Neuronal stem cell (in vitro differentiated cells): ENCODE measurements around the gene ARHGEF16.

Experiments
- DNase-seq: peaks from one replicate; pipeline ENCODE4 v3.0.0-alpha.2; 2013; ENCODE audit warnings: low spot score
- H2AFZ ChIP-seq: one replicate; pipeline ENCODE4 v1.6.1; 2013; ENCODE audit warnings: mild to moderate bottlenecking, low read length, inconsistent platforms
- H2AK5ac ChIP-seq: 2 replicates; pipeline ENCODE4 v1.6.1; 2013; ENCODE audit warnings: low read depth, mild to moderate bottlenecking, inconsistent platforms, low read length, moderate library complexity, mixed read lengths
- H2BK120ac ChIP-seq: 2 replicates; pipeline ENCODE4 v1.6.1; 2013; ENCODE audit warnings: low read depth, mild to moderate bottlenecking, inconsistent platforms, low read length, moderate library complexity, mixed read lengths
- H2BK12ac ChIP-seq: one replicate; pipeline ENCODE4 v1.6.1; 2013; ENCODE audit warnings: low read length, inconsistent platforms
- H2BK15ac ChIP-seq: 2 replicates; pipeline ENCODE4 v1.6.1; 2013; ENCODE audit warnings: mild to moderate bottlenecking, low read length, inconsistent platforms, mixed read lengths
- H2BK5ac ChIP-seq: one replicate; pipeline ENCODE4 v1.6.1; 2013; ENCODE audit warnings: inconsistent platforms, mild to moderate bottlenecking, low read length, moderate library complexity
- H3K14ac ChIP-seq: one replicate; pipeline ENCODE4 v1.6.1; 2013; ENCODE audit warnings: low read length, inconsistent platforms
- H3K18ac ChIP-seq: 2 replicates; pipeline ENCODE4 v1.6.1; 2013; ENCODE audit warnings: low read length, inconsistent platforms
- H3K23ac ChIP-seq: 2 replicates; pipeline ENCODE4 v1.6.1; 2013; ENCODE audit warnings: low read depth, mild to moderate bottlenecking, mixed read lengths, low read length, inconsistent platforms; ENCODE audit not compliant: poor library complexity
- H3K27ac ChIP-seq: replicated peaks from 3 replicates; pipeline ENCODE4 v1.5.1; 2013; ENCODE audit warnings: low read length, inconsistent platforms
- H3K27me3 ChIP-seq, 3 experiments: 2 replicates each; pipeline ENCODE4 v1.6.1; 2013; ENCODE audit warnings: low read length in 3 of 3, mild to moderate bottlenecking in 2 of 3, inconsistent platforms in 1 of 3, low read depth in 1 of 3, mixed read lengths in 1 of 3, moderate library complexity in 1 of 3; ENCODE audit not compliant: control insufficient read depth in 3 of 3, insufficient read depth in 3 of 3
- H3K36me3 ChIP-seq, 2 donors: replicated peaks in 1 of 2; 2 replicates each; pipeline ENCODE4 v1.6.1; 2013; ENCODE audit warnings: low read length in 2 of 2; ENCODE audit not compliant: control insufficient read depth in 2 of 2, insufficient read depth in 2 of 2
- H3K4ac ChIP-seq: 2 replicates; pipeline ENCODE4 v1.6.1; 2013; ENCODE audit warnings: inconsistent platforms, mild to moderate bottlenecking, low read length, moderate library complexity
- H3K4me1 ChIP-seq, 2 donors: 1 replicate in 1 of 2; 2 replicates in 1 of 2; pipeline ENCODE4 v1.6.1; 2013; ENCODE audit warnings: low read length in 2 of 2, low read depth in 1 of 2; ENCODE audit not compliant: control insufficient read depth in 2 of 2, insufficient read depth in 1 of 2
- H3K4me2 ChIP-seq: one replicate; pipeline ENCODE4 v1.6.1; 2013; ENCODE audit warnings: mild to moderate bottlenecking, low read length, inconsistent platforms; ENCODE audit not compliant: insufficient read depth, poor library complexity, severe bottlenecking
- H3K4me3 ChIP-seq, 2 donors: 2 replicates each; pipeline ENCODE4 v1.5.1; 2013; ENCODE audit warnings: low read length in 2 of 2, mild to moderate bottlenecking in 2 of 2, inconsistent platforms in 1 of 2, moderate library complexity in 1 of 2
- H3K79me1 ChIP-seq: one replicate; pipeline ENCODE4 v1.6.1; 2013; ENCODE audit warnings: low read depth, mild to moderate bottlenecking, inconsistent platforms, low read length, moderate library complexity
- H3K9ac ChIP-seq: one replicate; pipeline ENCODE4 v1.6.1; 2013; ENCODE audit warnings: mild to moderate bottlenecking, low read depth, low read length, inconsistent platforms; ENCODE audit not compliant: poor library complexity
- H3K9me3 ChIP-seq, 2 donors: replicated peaks in 1 of 2; 2 replicates each; pipeline versions ENCODE3 to v1.6.1; 2013; ENCODE audit warnings: low read length in 2 of 2, mild to moderate bottlenecking in 2 of 2, inconsistent platforms in 1 of 2, low read depth in 1 of 2, mixed read lengths in 1 of 2, moderate library complexity in 1 of 2; ENCODE audit not compliant: control insufficient read depth in 2 of 2, insufficient read depth in 1 of 2
- H4K8ac ChIP-seq: one replicate; pipeline ENCODE4 v1.6.1; 2013; ENCODE audit warnings: low read depth, mild to moderate bottlenecking, inconsistent platforms, low read length, moderate library complexity
- H4K91ac ChIP-seq: one replicate; pipeline ENCODE4 v1.6.1; 2013; ENCODE audit warnings: low read length, low read depth, mild to moderate bottlenecking, inconsistent platforms; ENCODE audit not compliant: poor library complexity
- WGBS, 2 donors: extraction: QIAGEN DNeasy Blood & Tissue Kit; methylation state at CpG; one replicate each; pipeline ENCODE4 v1.1.7; 2013; ENCODE audit warnings: missing lambda C conversion rate in 2 of 2, mixed read lengths in 1 of 2; ENCODE audit not compliant: insufficient read length in 2 of 2, insufficient replicate concordance in 1 of 2; ENCODE audit errors: extremely low coverage in 2 of 2; 5-methylcytosine and 5-hydroxymethylcytosine counted together

The ARHGEF16 gene

GRCh38 chr1:3436451-3436850, 18.0 kb upstream of the ARHGEF16 start:
- no peak overlapping the region for H2AFZ ChIP-seq
- WGBS, 2 donors: no CpG with 5 or more reads among the region's 11 CpGs
- H4K91ac ChIP-seq: no peak overlapping the region
- no peak overlapping the region for H3K4ac ChIP-seq
- no peak overlapping the region for H3K9ac ChIP-seq
- no peak for DNase-seq
- peak overlapping the region; percentile 53 for H3K18ac ChIP-seq
- peaks cover 3 to 4% of the 10 kb centered on the region in 2 donors for H3K9me3 ChIP-seq
- H3K14ac ChIP-seq: no peak overlapping the region
- peak overlapping the region; percentile 33 for H2BK15ac ChIP-seq
- no peak overlapping the region for H2BK120ac ChIP-seq
- no peak overlapping the region for H4K8ac ChIP-seq
- peaks cover 0 to 45% (median 0%) of the 10 kb centered on the region in 3 experiments for H3K27me3 ChIP-seq
- H3K27ac ChIP-seq: no peak overlapping the region
- peak overlapping the region; percentile 14 for H2BK12ac ChIP-seq
- H2AK5ac ChIP-seq: peak overlapping the region; percentile 87
- H3K23ac ChIP-seq: peak overlapping the region; percentile 34
- H3K4me1 ChIP-seq: peaks cover 0 to 21% of the 10 kb centered on the region in 2 donors
- H3K4me3 ChIP-seq: no peak overlapping the region
- H2BK5ac ChIP-seq: no peak overlapping the region
- H3K4me2 ChIP-seq: no peak overlapping the region
- H3K79me1 ChIP-seq: peaks cover 5% of the 10 kb centered on the region
- no peaks in the 10 kb centered on the region for H3K36me3 ChIP-seq

GRCh38 chr1:3436901-3437300, 17.6 kb upstream of the ARHGEF16 start:
- H3K14ac ChIP-seq: peak overlapping the region; percentile 27
- H2BK120ac ChIP-seq: no peak overlapping the region
- H4K91ac ChIP-seq: no peak overlapping the region
- no peaks in the 10 kb centered on the region for H3K36me3 ChIP-seq
- no peak overlapping the region for H3K4me2 ChIP-seq
- no peak for DNase-seq
- H3K4me1 ChIP-seq: peaks cover 0 to 22% of the 10 kb centered on the region in 2 donors
- H3K9ac ChIP-seq: no peak overlapping the region
- no peak overlapping the region for H2AFZ ChIP-seq
- H3K18ac ChIP-seq: peak overlapping the region; percentile 53
- peaks cover 3 to 4% of the 10 kb centered on the region in 2 donors for H3K9me3 ChIP-seq
- peak overlapping the region; percentile 87 for H2AK5ac ChIP-seq
- no peak overlapping the region for H2BK15ac ChIP-seq
- peak overlapping the region; percentile 34 for H3K23ac ChIP-seq
- H4K8ac ChIP-seq: no peak overlapping the region
- H3K4me3 ChIP-seq: no peak overlapping the region
- H3K27ac ChIP-seq: no peak overlapping the region
- WGBS, 2 donors: no CpG with 5 or more reads among the region's 14 CpGs
- peak overlapping the region; percentile 29 for H3K4ac ChIP-seq
- peaks cover 0 to 46% (median 0%) of the 10 kb centered on the region in 3 experiments for H3K27me3 ChIP-seq
- no peak overlapping the region for H2BK5ac ChIP-seq
- no peak overlapping the region for H2BK12ac ChIP-seq
- H3K79me1 ChIP-seq: peaks cover 5% of the 10 kb centered on the region

GRCh38 chr1:3438661-3439180, 15.7 kb upstream of the ARHGEF16 start:
- H3K9me3 ChIP-seq: peaks cover 3 to 4% of the 10 kb centered on the region in 2 donors
- no peak overlapping the region for H2BK15ac ChIP-seq
- H3K4ac ChIP-seq: no peak overlapping the region
- no peak overlapping the region for H2AFZ ChIP-seq
- H2AK5ac ChIP-seq: no peak overlapping the region
- no peak for DNase-seq
- H2BK120ac ChIP-seq: peak overlapping the region; percentile 19
- WGBS, 2 donors: no CpG with 5 or more reads among the region's 9 CpGs
- no peak overlapping the region for H2BK5ac ChIP-seq
- H2BK12ac ChIP-seq: peak overlapping the region; percentile 14
- H4K8ac ChIP-seq: no peak overlapping the region
- peaks cover 5% of the 10 kb centered on the region for H3K79me1 ChIP-seq
- H3K14ac ChIP-seq: no peak overlapping the region
- no peak overlapping the region for H3K4me2 ChIP-seq
- no peaks in the 10 kb centered on the region for H3K36me3 ChIP-seq
- peaks cover 0 to 44% (median 0%) of the 10 kb centered on the region in 3 experiments for H3K27me3 ChIP-seq
- H3K18ac ChIP-seq: peak overlapping the region; percentile 20
- no peak overlapping the region for H3K23ac ChIP-seq
- H3K4me3 ChIP-seq: no peak overlapping the region
- peaks cover 0 to 25% of the 10 kb centered on the region in 2 donors for H3K4me1 ChIP-seq
- H4K91ac ChIP-seq: no peak overlapping the region
- no peak overlapping the region for H3K27ac ChIP-seq
- no peak overlapping the region for H3K9ac ChIP-seq

GRCh38 chr1:3439346-3440299, 14.8 kb upstream of the ARHGEF16 start:
- Histone ChIP-seq H4K8ac (no peak overlapping the region), H2AK5ac (peak overlapping the region; percentile 89), H3K27me3 (peaks cover 0 to 45% (median 0%) of the 10 kb centered on the region in 3 experiments), H3K36me3 (no peaks in the 10 kb centered on the region), H3K18ac (peak overlapping the region; percentile 90), H2BK5ac (peak overlapping the region; percentile 54), H3K9me3 (peaks cover 3 to 4% of the 10 kb centered on the region in 2 donors), H3K79me1 (peaks cover 5% of the 10 kb centered on the region), H2BK120ac (no peak overlapping the region), H3K4me1 (peaks cover 0 to 25% of the 10 kb centered on the region in 2 donors), H3K4ac (no peak overlapping the region), H2BK12ac (peak overlapping the region; percentile 17), H3K27ac (no peak overlapping the region), H3K14ac (peak overlapping the region; percentile 31), H3K23ac (peak overlapping the region; percentile 68), H2AFZ (no peak overlapping the region), H3K9ac (peak overlapping the region; percentile 39), H3K4me2 (no peak overlapping the region), H4K91ac (no peak overlapping the region), H2BK15ac (peak overlapping the region; percentile 79), H3K4me3 (no peak overlapping the region)
- WGBS, 2 donors: no CpG with 5 or more reads among the region's 27 CpGs
- DNase-seq: no peak
